VCaP (cell line): ENCODE results near the gene PDLIM5.

Source experiments
- H3K27ac ChIP-seq: fragments of 450-650 bp; 2 replicates; pipeline ENCODE4 v1.5.1; 2017
- CTCF ChIP-seq: fragments of 450-650 bp; conservative IDR thresholded peaks from 2 replicates; pipeline ENCODE4 v1.5.1; 2017; ENCODE audit warnings: mild to moderate bottlenecking, moderate library complexity

The PDLIM5 gene

GRCh38 chr4:94714365-94715160 is 262.8 kb downstream of the PDLIM5 start:
- TF ChIP-seq CTCF: no peak
- no peak overlapping the region for H3K27ac ChIP-seq

GRCh38 chr4:94715726-94716125 is 264.0 kb downstream of the PDLIM5 start:
- no peak for TF ChIP-seq CTCF
- no peak overlapping the region for H3K27ac ChIP-seq
